ENCODE data around the gene ERCC4. TPM values are rescaled to one million over a fixed set of nuclear protein-coding genes. Genes with fewer than 3 reads are reported as not detected.

ERCC4 gene
- total and polyA plus RNA-seq, 8 donors: 1.2 to 6.7 (median 4.9) TPM

DNA sequence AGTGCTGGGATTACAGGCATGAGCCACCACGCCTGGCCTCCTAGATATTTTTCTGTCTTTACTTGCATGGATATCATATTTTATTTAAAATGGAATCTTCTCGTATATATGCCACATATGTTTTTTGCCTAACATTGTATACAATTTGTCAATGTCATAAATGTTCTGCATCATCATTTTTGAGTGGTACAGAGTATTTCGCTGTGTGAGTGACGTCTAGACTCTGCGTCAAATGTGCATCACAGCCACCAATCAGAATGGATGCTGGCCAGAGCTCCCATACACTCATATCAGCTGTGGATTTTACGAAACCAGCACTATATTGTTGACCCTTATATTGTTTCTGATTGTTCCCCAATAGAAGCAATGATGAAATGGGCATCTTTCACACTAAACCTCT, 57.2 kb downstream of the ERCC4 start:
- H3K27ac ChIP-seq: no peak overlapping the region
- DNase-seq (no peak), ATAC-seq (no peak), FAIRE-seq (no peak)
- H3K27me3 ChIP-seq: no peaks in the 10 kb centered on the region
- intact Hi-C loops (cut with DNase I): no loop called here
- no peaks in the 10 kb centered on the region for H3K9me3 ChIP-seq
- H3K36me3 ChIP-seq: no peaks in the 10 kb centered on the region
- H3K4me3 ChIP-seq: no peak overlapping the region
- 91 to 93% methylated on average over 6 of the region's 6 CpGs for WGBS, 2 donors
- H3K4me1 ChIP-seq: no peaks in the 10 kb centered on the region
- TF ChIP-seq, protein P1, sequence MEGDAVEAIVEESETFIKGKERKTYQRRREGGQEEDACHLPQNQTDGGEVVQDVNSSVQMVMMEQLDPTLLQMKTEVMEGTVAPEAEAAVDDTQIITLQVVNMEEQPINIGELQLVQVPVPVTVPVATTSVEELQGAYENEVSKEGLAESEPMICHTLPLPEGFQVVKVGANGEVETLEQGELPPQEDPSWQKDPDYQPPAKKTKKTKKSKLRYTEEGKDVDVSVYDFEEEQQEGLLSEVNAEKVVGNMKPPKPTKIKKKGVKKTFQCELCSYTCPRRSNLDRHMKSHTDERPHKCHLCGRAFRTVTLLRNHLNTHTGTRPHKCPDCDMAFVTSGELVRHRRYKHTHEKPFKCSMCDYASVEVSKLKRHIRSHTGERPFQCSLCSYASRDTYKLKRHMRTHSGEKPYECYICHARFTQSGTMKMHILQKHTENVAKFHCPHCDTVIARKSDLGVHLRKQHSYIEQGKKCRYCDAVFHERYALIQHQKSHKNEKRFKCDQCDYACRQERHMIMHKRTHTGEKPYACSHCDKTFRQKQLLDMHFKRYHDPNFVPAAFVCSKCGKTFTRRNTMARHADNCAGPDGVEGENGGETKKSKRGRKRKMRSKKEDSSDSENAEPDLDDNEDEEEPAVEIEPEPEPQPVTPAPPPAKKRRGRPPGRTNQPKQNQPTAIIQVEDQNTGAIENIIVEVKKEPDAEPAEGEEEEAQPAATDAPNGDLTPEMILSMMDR (IDR thresholded peaks at IDR 0.05): no peak

- TF ChIP-seq, protein P1 (IDR thresholded peaks at IDR 0.05): no peak
- 91% methylated on average over 3 of the region's 3 CpGs for WGBS, 2 donors
- no peaks in the 10 kb centered on the region for H3K36me3 ChIP-seq
- H3K27me3 ChIP-seq: no peaks in the 10 kb centered on the region
- no peak for FAIRE-seq
- H3K4me1 ChIP-seq: no peaks in the 10 kb centered on the region
- ATAC-seq: no peak
- H3K9me3 ChIP-seq: no peaks in the 10 kb centered on the region
- no peak overlapping the region for H3K4me3 ChIP-seq
- no peak for DNase-seq
- H3K27ac ChIP-seq: no peak overlapping the region
- intact Hi-C loops (cut with DNase I): no loop called here
Observed at GRCh38 chr16:13982451-13982850, 62.5 kb downstream of the ERCC4 start.

GRCh38 chr16:13983625-13984024, 63.7 kb downstream of the ERCC4 start:
- ATAC-seq (no peak), DNase-seq (no peak), FAIRE-seq (no peak)
- H3K27me3 ChIP-seq: no peaks in the 10 kb centered on the region
- no peaks in the 10 kb centered on the region for H3K4me1 ChIP-seq
- no peaks in the 10 kb centered on the region for H3K36me3 ChIP-seq
- 80 to 81% methylated on average over 5 of the region's 5 CpGs for WGBS, 2 donors
- TF ChIP-seq, protein P1 (IDR thresholded peaks at IDR 0.05): no peak
- H3K27ac ChIP-seq: no peak overlapping the region
- intact Hi-C loops (cut with DNase I): no loop called here
- H3K9me3 ChIP-seq: no peaks in the 10 kb centered on the region
- no peak overlapping the region for H3K4me3 ChIP-seq

DNA sequence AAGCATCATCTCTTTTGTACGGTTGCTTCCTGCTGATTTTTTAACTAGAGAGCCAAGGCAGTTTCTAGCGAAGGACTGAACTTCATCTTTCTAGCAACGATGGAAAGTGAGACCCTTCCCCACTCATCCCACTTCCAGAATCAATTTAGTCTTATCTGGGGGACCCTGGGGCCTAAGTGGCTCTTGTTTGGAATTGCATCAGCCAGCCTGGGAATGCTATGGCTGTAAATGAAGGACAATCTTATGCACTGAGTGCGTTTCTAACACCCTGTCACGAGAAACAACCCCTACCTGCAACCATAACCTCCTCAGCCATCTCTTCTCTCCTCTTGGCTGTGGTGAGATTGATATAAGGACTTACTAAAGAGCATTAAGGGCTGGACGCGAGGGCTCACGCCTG, 64.8 kb downstream of the ERCC4 start:
- FAIRE-seq: no peak
- WGBS, 2 donors: 83 to 87% methylated on average over 8 of the region's 8 CpGs
- ATAC-seq: no peak

GRCh38 chr16:13988038-13988437, 68.1 kb downstream of the ERCC4 start:
- Histone ChIP-seq H3K36me3 (no peaks in the 10 kb centered on the region), H3K4me3 (no peak overlapping the region), H3K27ac (no peak overlapping the region), H3K27me3 (no peaks in the 10 kb centered on the region), H3K4me1 (no peaks in the 10 kb centered on the region), H3K9me3 (no peaks in the 10 kb centered on the region)
- no peak for ATAC-seq
- 96% methylated on average over 1 of the region's 1 CpG for WGBS, 2 donors
- DNase-seq: no peak
- FAIRE-seq: no peak
- intact Hi-C loops (cut with DNase I): no loop called here
- TF ChIP-seq, protein P1 (IDR thresholded peaks at IDR 0.05): no peak

More for the DNA sequence above, 64.8 kb downstream of the ERCC4 start:
- Histone ChIP-seq H3K27me3 (no peaks in the 10 kb centered on the region), H3K36me3 (no peaks in the 10 kb centered on the region), H3K4me1 (no peaks in the 10 kb centered on the region), H3K27ac (no peak overlapping the region), H3K4me3 (no peak overlapping the region), H3K9me3 (no peaks in the 10 kb centered on the region)
- TF ChIP-seq, protein P1 (IDR thresholded peaks at IDR 0.05): no peak
- DNase-seq: no peak
- intact Hi-C loops (cut with DNase I): no loop called here
